GM19452 (cell line): ENCODE measurements around the gene COL4A5.
"Not testable (repeated sequence)": the region's sequence is repeated elsewhere in the genome, so short reads cannot be mapped to it uniquely, and the experiment has no call there.

Experiments used
- ATAC-seq: cut with Tn5 transposase; IDR thresholded peaks from one replicate; pipeline ENCODE4 v1.9.1; 2021; ENCODE audit not compliant: unreplicated experiment

COL4A5 gene

GRCh38 chrX:108453841-108454240 lies 14.2 kb downstream of the COL4A5 start:
- no peak for ATAC-seq

- no peak for ATAC-seq
Measured at GRCh38 chrX:108456971-108457477, 17.4 kb downstream of the COL4A5 start.

- ATAC-seq = no peak
Measured at GRCh38 chrX:108464604-108465003, 25.0 kb downstream of the COL4A5 start.

GRCh38 chrX:108468486-108468885 lies 28.8 kb downstream of the COL4A5 start:
- ATAC-seq = no peak

- ATAC-seq = no peak
Measured at GRCh38 chrX:108473979-108474378, 34.3 kb downstream of the COL4A5 start.

- ATAC-seq = not testable (repeated sequence)
Measured at GRCh38 chrX:108481528-108481927, 41.9 kb downstream of the COL4A5 start.

- ATAC-seq = no peak
Measured at GRCh38 chrX:108484251-108484650, 44.6 kb downstream of the COL4A5 start.

- no peak for ATAC-seq
Measured at GRCh38 chrX:108485960-108486359, 46.3 kb downstream of the COL4A5 start.

GRCh38 chrX:108494406-108495090 lies 54.9 kb downstream of the COL4A5 start:
- no peak for ATAC-seq

GRCh38 chrX:108511721-108512120 lies 72.1 kb downstream of the COL4A5 start:
- ATAC-seq = no peak

GRCh38 chrX:108516184-108516583 lies 76.5 kb downstream of the COL4A5 start:
- no peak for ATAC-seq

- no peak for ATAC-seq
Measured at GRCh38 chrX:108527724-108528123, 88.1 kb downstream of the COL4A5 start.

GRCh38 chrX:108537005-108537404 lies 97.4 kb downstream of the COL4A5 start:
- ATAC-seq = no peak

GRCh38 chrX:108541286-108541685 lies 101.6 kb downstream of the COL4A5 start:
- no peak for ATAC-seq

GRCh38 chrX:108557580-108557979 lies 117.9 kb downstream of the COL4A5 start:
- ATAC-seq = no peak

- no peak for ATAC-seq
Measured at GRCh38 chrX:108558217-108558616, 118.6 kb downstream of the COL4A5 start.

GRCh38 chrX:108573136-108573535 lies 133.5 kb downstream of the COL4A5 start:
- no peak for ATAC-seq

GRCh38 chrX:108582151-108582550 lies 142.5 kb downstream of the COL4A5 start:
- ATAC-seq = no peak

- no peak for ATAC-seq
Measured at GRCh38 chrX:108584617-108585211, 145.1 kb downstream of the COL4A5 start.

- ATAC-seq = no peak
Measured at GRCh38 chrX:108590496-108590895, 150.9 kb downstream of the COL4A5 start.

- ATAC-seq = no peak
Measured at GRCh38 chrX:108601276-108601675, 161.6 kb downstream of the COL4A5 start.

- ATAC-seq = no peak
Measured at GRCh38 chrX:108610141-108610540, 170.5 kb downstream of the COL4A5 start.

- no peak for ATAC-seq
Measured at GRCh38 chrX:108614616-108615015, 175.0 kb downstream of the COL4A5 start.
